ENCODE data around the gene DUSP7. TPM values are rescaled to one million over a fixed set of nuclear protein-coding genes. Genes with fewer than 3 reads are reported as not detected.

Gene DUSP7
- total and polyA plus RNA-seq, 9 of the 15 experiments (the other 6 are each of a cell fraction or from before 2014, with no cell fraction given), result 0.45 to 15.8 (median 8.2) TPM

GRCh38 chr3:52001443-52001974 is 54.9 kb downstream of the DUSP7 start (continued):
- TF ChIP-seq ZNF695 (CRISPR knock-in tag; IDR thresholded peaks at IDR 0.05) (no peak), ZSCAN32 (CRISPR knock-in tag; IDR thresholded peaks at IDR 0.05) (no peak), CBX3 (IDR thresholded peaks at IDR 0.05; ENCODE audit: borderline replicate concordance in 1 of 2, low read length in 2 of 2) (no peak), POLR2AphosphoS2 (IDR thresholded peaks at IDR 0.05; ENCODE audit: low read length) (no peak), PREB (CRISPR knock-in tag; IDR thresholded peaks at IDR 0.05) (no peak), ZBTB34 (CRISPR knock-in tag; IDR thresholded peaks at IDR 0.05) (no peak), ZNF507 (tag; conservative IDR thresholded peaks at IDR 0.05) (no peak), SAP30 (IDR thresholded peaks at IDR 0.05; ENCODE audit: borderline replicate concordance, insufficient read depth, low read depth, low read length, poor library complexity, severe bottlenecking) (no peak), MYC (IDR thresholded peaks at IDR 0.05; ENCODE audit: low read depth, low read length) (0 out of 2 replicates have a peak, but pooled peaks have one; percentile 32), MYC (CRISPR knock-in tag; IDR thresholded peaks at IDR 0.05; ENCODE audit: borderline replicate concordance, low read depth) (no peak), ZBTB43 (CRISPR knock-in tag; IDR thresholded peaks at IDR 0.05) (no peak), BRD4 (IDR thresholded peaks at IDR 0.05) (no peak), ZNF263 (CRISPR knock-in tag; IDR thresholded peaks at IDR 0.05; ENCODE audit: borderline replicate concordance) (no peak), CBX8 (IDR thresholded peaks at IDR 0.05; ENCODE audit: borderline replicate concordance, extremely low read depth, low read depth, low read length, poor library complexity, severe bottlenecking) (no peak), XRCC4 (IDR thresholded peaks at IDR 0.05; ENCODE audit: extremely low read depth, insufficient read depth, insufficient read length) (no peak), HOMEZ (CRISPR knock-in tag; IDR thresholded peaks at IDR 0.05) (no peak), GABPB1 (CRISPR knock-in tag; IDR thresholded peaks at IDR 0.05) (no peak), MTA1 (IDR thresholded peaks at IDR 0.05; ENCODE audit: borderline replicate concordance) (0 out of 2 replicates have a peak, but pooled peaks have one; percentile 23), HMGXB4 (CRISPR knock-in tag; IDR thresholded peaks at IDR 0.05) (no peak), FOSL1 (tag; conservative IDR thresholded peaks at IDR 0.05) (no peak), ARNT (IDR thresholded peaks at IDR 0.05) (no peak)
